ENCODE data around the gene STXBP1. TPM values are rescaled to one million over a fixed set of nuclear protein-coding genes. Genes with fewer than 3 reads are reported as not detected.

STXBP1 gene
- total and polyA plus RNA-seq, 9 of the 15 experiments (the other 6 are each of a cell fraction or from before 2014, with no cell fraction given) = 4.6 to 35.1 (median 9.7) TPM

- TF ChIP-seq RAD51 (IDR thresholded peaks at IDR 0.05; ENCODE audit: borderline replicate concordance, low read depth) = no peak
- no peak for TF ChIP-seq NCOA2 (IDR thresholded peaks at IDR 0.05; ENCODE audit: partially characterized antibody in 2 of 2)
- TF ChIP-seq JUND (IDR thresholded peaks at IDR 0.05; ENCODE audit: borderline replicate concordance, low read depth, low read length) = no peak
- no peak for TF ChIP-seq JUND (tag; IDR thresholded peaks at IDR 0.05; ENCODE audit: borderline replicate concordance, low read depth, low read length)
- TF ChIP-seq CREM (IDR thresholded peaks at IDR 0.05; ENCODE audit: low read depth) = no peak
Observed at GRCh38 chr9:127726871-127727270, 114.8 kb downstream of the STXBP1 start (continued).

DNA sequence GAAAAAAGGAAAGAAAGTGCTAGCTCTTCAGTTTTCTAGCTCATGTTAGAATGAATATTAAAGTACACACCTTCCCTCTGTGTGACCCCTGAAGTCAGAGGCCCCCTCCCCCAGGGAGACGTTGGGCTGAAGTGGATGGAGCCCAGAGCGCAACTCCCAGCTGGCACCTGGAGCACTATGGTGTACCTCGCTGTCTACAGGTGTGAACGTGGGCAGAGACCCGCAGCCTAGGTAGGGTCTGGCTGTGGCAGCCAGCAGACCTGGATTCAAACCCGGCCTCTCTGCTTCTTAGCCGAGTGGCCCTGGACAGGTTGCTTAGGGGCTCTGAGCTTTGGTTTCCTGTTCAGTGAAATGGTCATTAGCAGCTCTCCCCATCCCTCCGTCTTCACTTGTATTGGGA, 116.7 kb downstream of the STXBP1 start:
- TF ChIP-seq ETV5 (CRISPR knock-in tag; IDR thresholded peaks at IDR 0.05; ENCODE audit: low read depth) (no peak), BCLAF1 (IDR thresholded peaks at IDR 0.05; ENCODE audit: borderline replicate concordance in 1 of 2, control insufficient read depth in 1 of 2, low read depth in 2 of 2, low read length in 1 of 2) (no peak), ZNF316 (IDR thresholded peaks at IDR 0.05) (0 out of 2 replicates have a peak, but pooled peaks have one; percentile 9)
- Histone ChIP-seq H2AFZ (ENCODE audit: low read depth, low read length) (no peak overlapping the region), H3K4me3 (no peak overlapping the region), H3K9ac (ENCODE audit: insufficient read depth in 1 of 2, low read depth in 2 of 2, low read length in 2 of 2) (peak overlapping the region in 1 of 2 experiments; percentile 23; a peak in 1 of 4 replicates), H3K36me3 (ENCODE audit: control insufficient read depth, insufficient read depth, low read length) (no peaks in the 10 kb centered on the region), H4K20me1 (replicated peaks; ENCODE audit: control insufficient read depth, insufficient read depth, low read length) (no peaks in the 10 kb centered on the region; the same call in 1 of the 2 replicates), H3K9me3 (replicated peaks; ENCODE audit: control insufficient read depth, insufficient read depth, low read depth, low read length) (no peaks in the 10 kb centered on the region), H3K4me1 (replicated peaks in 1 of 2; ENCODE audit: control insufficient read depth in 2 of 2, insufficient read depth in 2 of 2, low read length in 2 of 2) (peaks cover 0 to 40% of the 10 kb centered on the region in 2 experiments; a peak in 3 of 5 replicates), H3K79me2 (ENCODE audit: control insufficient read depth, insufficient read depth, low read length) (no peaks in the 10 kb centered on the region), H3K27me3 (ENCODE audit: control insufficient read depth in 2 of 2, insufficient read depth in 2 of 2, low read length in 2 of 2) (no peaks in the 10 kb centered on the region; a peak in 1 of 5 replicates), H3K4me2 (ENCODE audit: insufficient read depth, low read length) (no peak overlapping the region), H3K27ac (ENCODE audit: extremely low read depth, low read depth, low read length) (no peak overlapping the region), H3K9me1 (ENCODE audit: control insufficient read depth, insufficient read depth, low read length) (no peaks in the 10 kb centered on the region)
- CTCF ChIA-PET (ENCODE audit: low intra/inter-chr PET ratio) = no interaction called here
- DNase-seq (ENCODE audit: extremely low read depth in 1 of 4, low spot score in 3 of 4) (no peak), FAIRE-seq (no peak), ATAC-seq (no peak)
- in situ Hi-C loops (cut with MboI) = no loop called here
- intact Hi-C loops (cut with micrococcal nuclease) = no loop called here
- no TSS peak for BruUV-seq (replicated peaks)
- POLR2A ChIA-PET = interaction anchor here (0.7 to 1.8 kb wide), 5 partner anchors 9 to 158 kb away, joined by 3 to 5 read pairs (median 4); partner anchors contain the start of gene PTRH1
- 22% methylated on average over 8 of the region's 8 CpGs for WGBS (ENCODE audit: insufficient coverage, low coverage, missing lambda C conversion rate)

All from K562 (cell line).